GM18951 (cell line): ENCODE data around the gene MIR17HG.
"Not testable (repeated sequence)": the region's sequence is repeated elsewhere in the genome, so short reads cannot be mapped to it uniquely, and the experiment has no call there.

Experiments used
- POLR2A ChIP-seq: IDR thresholded peaks from 4 replicates; pipeline ENCODE4 v1.6.1; 2011; ENCODE audit warnings: mild to moderate bottlenecking; ENCODE audit not compliant: insufficient read length, insufficient read depth; ENCODE audit errors: extremely low read depth
- in situ Hi-C: fragments of 300-500 bp; cut with MboI; formaldehyde crosslinking; loops from one replicate; pipeline ENCODE4 v1.12.0; 2022; ENCODE audit warnings: low sequenced_read_pairs, mixed read lengths, inconsistent platforms; ENCODE audit not compliant: unreplicated experiment

MIR17HG gene

GRCh38 chr13:91351980-91352379 lies 4.5 kb downstream of the MIR17HG start:
- TF ChIP-seq POLR2A, result no peak
- in situ Hi-C loops, result no loop called here

- in situ Hi-C loops, result not testable (repeated sequence)
Measured at GRCh38 chr13:91352891-91353290, 5.4 kb downstream of the MIR17HG start.

GRCh38 chr13:91353494-91353893 lies 6.0 kb downstream of the MIR17HG start:
- in situ Hi-C loops, result no loop called here
- TF ChIP-seq POLR2A, result no peak

- no peak for TF ChIP-seq POLR2A
- in situ Hi-C loops, result no loop called here
Measured at GRCh38 chr13:91355099-91355825, 7.8 kb downstream of the MIR17HG start.

- no peak for TF ChIP-seq POLR2A
- in situ Hi-C loops, result no loop called here
Measured at GRCh38 chr13:91355826-91356710, 8.6 kb downstream of the MIR17HG start.

- TF ChIP-seq POLR2A, result no peak
- in situ Hi-C loops, result no loop called here
Measured at GRCh38 chr13:91356919-91357612, 9.6 kb downstream of the MIR17HG start.

GRCh38 chr13:91357613-91358386 lies 10.3 kb downstream of the MIR17HG start:
- in situ Hi-C loops, result no loop called here
- TF ChIP-seq POLR2A, result peak; percentile 30

GRCh38 chr13:91358387-91358782 lies 10.9 kb downstream of the MIR17HG start:
- in situ Hi-C loops, result no loop called here
- TF ChIP-seq POLR2A, result peak; percentile 17

GRCh38 chr13:91359111-91359510 lies 11.6 kb downstream of the MIR17HG start:
- TF ChIP-seq POLR2A, result no peak
- in situ Hi-C loops, result no loop called here

GRCh38 chr13:91359631-91360030 lies 12.1 kb downstream of the MIR17HG start:
- no peak for TF ChIP-seq POLR2A
- in situ Hi-C loops, result no loop called here

GRCh38 chr13:91360246-91360751 lies 12.8 kb downstream of the MIR17HG start:
- no peak for TF ChIP-seq POLR2A
- in situ Hi-C loops, result no loop called here

GRCh38 chr13:91361755-91362271 lies 14.3 kb downstream of the MIR17HG start:
- TF ChIP-seq POLR2A, result no peak
- in situ Hi-C loops, result no loop called here
